ENCODE data around the gene SLC23A1.
"Not testable (repeated sequence)": the region's sequence is repeated elsewhere in the genome, so short reads cannot be mapped to it uniquely, and the experiment has no call there.

Gene SLC23A1

GRCh38 chr5:139383275-139383992 lies at the start of gene SLC23A1:
Gene SLC23A1 (minus strand): TSS chr5:139383297. CDS start chr5:139383253, 44 bp downstream.
- DNase-seq (ENCODE audit: low read depth in 2 of 2), result no peak

GRCh38 chr5:139431706-139432105 lies 48.6 kb upstream of the SLC23A1 start:
- DNase-seq (ENCODE audit: low read depth in 2 of 2), result no peak

GRCh38 chr5:139430015-139430414 lies 46.9 kb upstream of the SLC23A1 start:
- no peak for DNase-seq (ENCODE audit: low read depth in 2 of 2)

DNA sequence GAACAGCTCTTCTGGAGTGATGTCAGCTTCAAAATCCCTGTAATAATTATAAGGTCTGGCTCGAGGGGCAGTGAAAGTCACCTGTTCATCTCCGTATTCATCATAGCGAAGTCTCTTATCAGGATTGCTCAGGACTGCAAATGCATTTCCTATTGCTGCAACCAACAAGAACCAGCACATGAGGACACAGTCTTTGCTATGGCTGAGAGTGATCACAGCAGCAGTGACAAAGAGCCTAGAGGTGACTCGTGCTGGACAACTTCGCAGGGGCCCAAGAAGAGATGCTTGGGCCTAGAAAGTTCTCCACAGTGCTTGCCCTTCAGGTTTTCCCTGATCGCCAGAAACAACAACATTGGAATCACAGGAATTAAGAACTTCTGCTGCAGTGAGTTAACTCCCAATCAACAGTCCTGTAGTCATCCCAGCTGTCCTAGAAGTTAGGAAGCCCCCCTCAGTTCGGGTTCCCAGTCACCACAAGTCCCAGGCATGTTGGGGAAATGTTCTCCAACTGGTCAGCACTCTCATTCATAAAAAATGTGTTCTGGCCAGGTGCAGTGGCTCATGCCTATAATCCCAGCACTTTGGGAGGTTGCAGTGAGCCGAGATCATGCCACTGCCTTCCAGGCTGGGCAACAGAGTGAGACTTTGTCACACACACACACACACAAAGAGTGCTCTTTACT lies 43.2 kb upstream of the SLC23A1 start:
- no peak for DNase-seq (ENCODE audit: low read depth in 2 of 2)

DNA sequence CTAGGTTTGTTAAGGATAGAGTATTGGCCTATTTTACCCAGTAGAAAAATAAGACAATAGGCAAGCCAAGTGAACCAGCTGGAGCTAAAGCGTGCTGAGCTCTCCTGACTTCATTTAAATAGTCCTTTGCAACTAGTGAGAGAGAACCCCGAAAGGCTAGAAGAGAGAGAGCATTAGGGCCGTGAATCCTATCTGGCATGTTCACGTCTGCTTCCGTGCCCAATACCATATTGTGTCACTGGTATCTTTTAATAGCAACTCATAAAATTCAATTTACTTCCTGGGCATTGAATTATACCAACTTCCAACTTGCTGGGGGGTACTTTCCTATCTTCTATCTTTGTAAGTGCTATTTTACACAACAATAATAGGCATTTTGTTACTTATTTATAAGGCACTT lies 42.4 kb upstream of the SLC23A1 start:
- DNase-seq (ENCODE audit: low read depth in 2 of 2), result no peak

GRCh38 chr5:139422307-139422893 lies 39.3 kb upstream of the SLC23A1 start:
- peak in 1 of 2 donors; percentile 38 for DNase-seq (ENCODE audit: low read depth in 2 of 2)

- no peak for DNase-seq (ENCODE audit: low read depth in 2 of 2)
Observed at GRCh38 chr5:139419226-139420192, 36.4 kb upstream of the SLC23A1 start.

GRCh38 chr5:139418793-139419192 lies 35.7 kb upstream of the SLC23A1 start:
- no peak for DNase-seq (ENCODE audit: low read depth in 2 of 2)

- DNase-seq (ENCODE audit: low read depth in 2 of 2), result no peak
Observed at GRCh38 chr5:139417214-139417613, 34.1 kb upstream of the SLC23A1 start.

GRCh38 chr5:139416651-139417050 lies 33.6 kb upstream of the SLC23A1 start:
- no peak for DNase-seq (ENCODE audit: low read depth in 2 of 2)

DNA sequence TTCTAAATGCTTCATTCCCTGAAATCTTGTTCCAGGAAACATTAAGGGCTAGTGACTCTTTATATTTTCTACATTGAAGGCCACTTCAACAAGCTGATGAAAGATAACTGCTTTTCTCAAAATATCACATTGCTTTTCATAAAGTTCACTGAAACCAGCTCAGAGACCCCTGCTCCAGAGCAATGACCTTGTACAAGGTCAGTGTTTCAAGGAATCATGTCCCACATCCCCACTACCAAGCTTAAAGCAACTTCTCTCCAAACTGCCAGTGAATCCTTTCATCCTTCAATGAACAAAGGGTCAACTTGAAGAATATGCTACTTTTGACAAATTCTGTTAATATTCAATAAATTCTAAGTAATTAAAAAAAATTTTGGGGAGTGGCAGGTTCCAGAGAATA lies 32.8 kb upstream of the SLC23A1 start:
- DNase-seq (ENCODE audit: low read depth in 2 of 2), result no peak

- DNase-seq (ENCODE audit: low read depth in 2 of 2), result no peak
Observed at GRCh38 chr5:139415221-139415861, 32.2 kb upstream of the SLC23A1 start.

GRCh38 chr5:139414581-139415130 lies 31.6 kb upstream of the SLC23A1 start:
- DNase-seq (ENCODE audit: low read depth in 2 of 2), result no peak

DNA sequence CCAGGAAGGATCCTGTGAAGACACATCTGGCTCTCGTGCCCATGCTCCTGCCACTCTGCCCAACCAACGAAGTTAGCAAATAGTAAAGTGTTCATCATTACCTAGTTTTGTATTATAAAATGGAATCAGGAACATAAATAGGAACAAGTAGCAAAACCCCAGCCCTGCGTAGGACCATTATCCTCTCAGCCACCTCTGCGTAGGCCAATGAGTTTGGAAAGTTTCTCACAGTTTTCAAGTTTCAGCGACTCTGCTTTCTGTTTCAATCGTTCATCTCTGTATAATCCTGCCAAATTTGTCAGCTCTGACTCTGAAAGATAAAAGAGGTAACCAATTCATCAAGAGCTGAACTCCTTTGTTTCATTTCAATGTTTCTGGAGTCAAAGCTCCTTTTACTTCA lies 30.9 kb upstream of the SLC23A1 start:
- no peak for DNase-seq (ENCODE audit: low read depth in 2 of 2)

GRCh38 chr5:139413153-139413552 lies 30.1 kb upstream of the SLC23A1 start:
- DNase-seq (ENCODE audit: low read depth in 2 of 2), result no peak

DNA sequence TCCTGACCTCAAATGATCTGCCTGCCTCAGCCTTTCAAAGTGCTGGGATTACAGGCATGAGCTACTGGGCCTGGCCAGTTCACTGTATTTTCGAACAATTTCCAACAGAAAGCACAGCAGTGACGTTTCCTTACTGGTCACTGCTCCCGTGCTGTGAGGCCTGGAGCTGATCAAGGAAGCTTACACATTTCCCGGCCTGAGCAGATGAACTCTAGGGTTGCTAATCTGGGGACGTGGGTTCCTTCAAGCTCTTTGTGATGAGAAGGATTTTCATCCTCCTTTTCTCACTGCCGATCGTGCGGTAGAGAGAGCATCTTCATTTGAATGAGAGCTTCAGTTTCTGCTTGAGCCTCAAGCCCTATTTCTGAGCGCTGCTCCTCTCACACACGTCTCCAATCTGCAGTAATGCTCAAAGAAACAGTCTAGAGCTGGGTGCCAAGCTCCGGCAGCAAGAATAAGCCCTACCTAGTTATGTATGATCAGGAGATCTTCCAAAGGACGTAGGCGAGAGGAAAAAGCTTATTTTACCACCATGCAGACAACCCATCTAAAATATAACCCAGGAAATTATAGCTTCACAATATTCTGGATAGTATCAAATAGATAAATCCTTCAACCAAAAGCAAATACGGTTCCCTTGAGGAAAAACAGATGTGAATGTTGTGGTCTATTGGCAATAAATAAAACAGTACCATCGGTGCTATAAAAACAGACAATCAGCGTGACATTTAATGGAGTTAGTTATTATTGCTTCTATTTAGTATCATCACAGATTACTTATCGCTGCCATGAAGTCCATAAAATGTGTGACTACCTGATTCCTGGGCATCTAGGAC lies 28.1 kb upstream of the SLC23A1 start:
- no peak for DNase-seq (ENCODE audit: low read depth in 2 of 2)

DNA sequence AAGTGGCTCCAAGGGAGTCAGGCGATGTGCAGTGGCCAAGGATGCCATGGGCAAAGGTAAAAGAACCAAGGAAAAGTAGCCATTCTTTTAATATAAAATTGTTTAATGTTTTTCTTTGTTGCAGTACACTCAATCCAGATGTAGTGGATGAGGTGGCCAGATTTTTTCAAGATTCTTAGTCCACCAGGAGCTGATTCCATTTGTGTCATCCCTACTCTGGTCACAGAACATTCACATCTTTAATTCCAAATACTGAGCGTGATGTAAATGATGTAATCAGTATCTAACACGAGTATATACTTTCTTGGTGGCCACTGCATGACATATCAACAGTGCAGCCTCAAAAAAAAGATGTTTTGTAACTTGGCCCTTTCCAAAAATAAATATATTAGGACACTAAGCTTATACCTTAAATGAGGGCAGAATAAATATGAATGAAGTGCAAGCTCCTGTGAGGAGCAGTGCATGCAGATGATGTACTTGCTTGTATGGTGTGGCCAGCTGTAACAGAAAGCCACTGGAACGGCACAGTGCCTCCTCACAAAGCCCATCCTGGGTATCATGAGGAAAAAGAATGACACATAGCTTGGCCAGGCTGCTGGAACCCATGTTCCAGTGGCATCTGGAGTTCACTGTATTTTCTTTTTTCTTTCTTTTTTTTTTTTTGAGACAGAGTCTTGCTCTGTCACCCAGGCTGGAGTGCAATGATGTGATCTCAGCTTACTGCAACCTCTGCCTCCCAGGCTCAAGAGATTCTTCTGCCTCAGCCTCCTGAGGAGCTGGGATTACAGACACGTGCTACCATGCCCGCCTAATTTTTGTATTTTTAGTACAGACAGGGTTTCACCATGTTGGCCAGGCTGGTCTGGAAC lies 27.3 kb upstream of the SLC23A1 start:
- DNase-seq (ENCODE audit: low read depth in 2 of 2), result no peak

DNA sequence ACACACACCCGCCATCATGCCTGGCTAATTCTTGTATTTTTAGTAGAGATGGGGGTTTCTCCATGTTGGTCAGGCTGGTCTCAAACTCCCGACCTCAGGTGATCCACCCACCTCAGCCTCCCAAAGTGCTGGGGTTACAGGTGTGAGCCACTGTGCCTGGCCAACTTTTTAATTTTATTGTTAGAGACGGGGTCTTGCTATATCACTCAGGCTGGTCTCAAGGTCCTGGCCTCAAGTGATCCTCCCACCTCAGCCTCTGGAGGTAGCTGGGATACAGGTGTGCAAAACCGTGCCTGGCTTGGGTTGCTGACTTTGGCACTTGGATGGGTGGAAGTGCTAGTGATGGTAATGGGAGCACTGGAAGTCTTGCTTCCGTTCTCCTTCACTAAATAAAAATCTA lies 26.0 kb upstream of the SLC23A1 start:
- not testable (repeated sequence) for DNase-seq (ENCODE audit: low read depth in 2 of 2)

GRCh38 chr5:139408191-139408590 lies 25.1 kb upstream of the SLC23A1 start:
- no peak for DNase-seq (ENCODE audit: low read depth in 2 of 2)

Data from activated CD4-positive, alpha-beta T cell treated with anti-CD3 and anti-CD28 coated beads for 24 hours (primary cell).